K562 (cell line): ENCODE data around the gene CDC5L. TPM values are rescaled to one million over a fixed set of nuclear protein-coding genes. Genes with fewer than 3 reads are reported as not detected.

Source experiments
- CC2D1A ChIP-seq: fragments of 450-650 bp; IDR thresholded peaks from 2 replicates; pipeline ENCODE4 v1.6.1; 2017; ENCODE audit warnings: mild to moderate bottlenecking
- CXXC5 ChIP-seq: fragments of 250-450 bp; sonication (Bioruptor Pico); IDR thresholded peaks from 2 replicates; pipeline ENCODE4 v1.8.0; 2022; ENCODE audit warnings: inconsistent platforms, mild to moderate bottlenecking, moderate library complexity
- FOXK1 ChIP-seq: sonication (generic); formaldehyde crosslinking; IDR thresholded peaks from 2 replicates; pipeline ENCODE4 v1.8.0; 2022; ENCODE audit warnings: missing genetic modification reagents, mild to moderate bottlenecking, borderline replicate concordance
- FUS ChIP-seq: fragments of 200-400 bp; formaldehyde crosslinking; optimal IDR thresholded peaks from 2 replicates; pipeline ENCODE3; 2017; ENCODE audit warnings: low read depth, low read length
- HDAC1 ChIP-seq, 2 experiments: fragments of 450-650 bp; IDR thresholded peaks; 2 replicates each; pipeline ENCODE4 v1.6.1; 2016 to 2017; ENCODE audit warnings: inconsistent platforms in 1 of 2, mild to moderate bottlenecking in 1 of 2, moderate library complexity in 1 of 2
- KLF6 ChIP-seq: fragments of 250-450 bp; sonication (Bioruptor Pico); IDR thresholded peaks from 2 replicates; pipeline ENCODE4 v1.4.0; 2020; ENCODE audit warnings: mild to moderate bottlenecking, moderate library complexity, borderline replicate concordance
- MITF ChIP-seq: IDR thresholded peaks from 2 replicates; pipeline ENCODE4 v1.6.1; 2014; ENCODE audit warnings: antibody characterized with exemption
- OTX1 ChIP-seq: fragments of 450-650 bp; formaldehyde crosslinking; IDR thresholded peaks from 2 replicates; pipeline ENCODE4 v1.4.0; 2022; ENCODE audit warnings: mild to moderate bottlenecking
- RBM34 ChIP-seq: fragments of 200-400 bp; formaldehyde crosslinking; IDR thresholded peaks from 2 replicates; pipeline ENCODE4 v1.6.1; 2018; ENCODE audit warnings: low read length, borderline replicate concordance; ENCODE audit not compliant: insufficient read depth
- RNF2 ChIP-seq: sonication (generic); IDR thresholded peaks from 2 replicates; pipeline ENCODE4 v1.6.1; 2016
- SMARCA4 ChIP-seq: fragments of 450-650 bp; IDR thresholded peaks from 2 replicates; pipeline ENCODE4 v1.6.1; 2016
- VEZF1 ChIP-seq: fragments of 200-800 bp; sonication (Bioruptor generic); IDR thresholded peaks from 2 replicates; pipeline ENCODE4 v1.6.1; 2017; ENCODE audit warnings: missing genetic modification characterization, missing compliant biosample characterization
- ZFPM2 ChIP-seq: fragments of 250-450 bp; sonication (Bioruptor Pico); IDR thresholded peaks from 2 replicates; pipeline ENCODE4 v1.5.1; 2022; ENCODE audit warnings: mild to moderate bottlenecking
- ZNF197 ChIP-seq: fragments of 200-800 bp; sonication (Bioruptor generic); IDR thresholded peaks from 2 replicates; pipeline ENCODE4 v1.6.1; 2016; ENCODE audit warnings: low read depth, missing genetic modification characterization, missing compliant biosample characterization
- polyA plus RNA-seq, 8 experiments: library from polyadenylated mRNA; depleted of rRNA in 4 of 8; stranded (reverse) in 5 of 8; unstranded in 3 of 8; fragments of >200 nt; fragmentation: Nextera tagmentation in 2 of 8; fragmentation: Illumina TruSeq in 1 of 8; extraction: Ambion mirVana in 2 of 8; extraction: Trizol in 1 of 8; gene quantifications; 2 replicates each; pipeline versions ENCODE4 v1.2.1 to v1.2.3, GENCODE V29; 2011 to 2014; ENCODE audit warnings: inconsistent platforms in 1 of 8, missing spikeins in 1 of 8
- total RNA-seq, 7 experiments: library from RNA; depleted of rRNA in 6 of 7; stranded (reverse); fragments of >200 nt in 6 of 7; fragmentation: Illumina TruSeq in 2 of 7; extraction: Trizol in 2 of 7; gene quantifications; 2 replicates each; pipeline versions ENCODE4 v1.2.1 to v1.2.3, GENCODE V29; 2011 to 2021; ENCODE audit warnings: low replicate concordance in 1 of 7
- TF ChIP-seq, protein P1 (sequence below): sonication (generic); formaldehyde crosslinking; IDR thresholded peaks from 2 replicates; pipeline ENCODE4 v1.8.0; 2022; ENCODE audit warnings: mild to moderate bottlenecking, missing genetic modification reagents, borderline replicate concordance
- TF ChIP-seq, protein P2 (sequence below), 2 experiments: fragments of 150-350 bp in 1 of 2; IDR thresholded peaks; 2 replicates each; pipeline ENCODE4 v1.6.1; 2012 to 2016; ENCODE audit warnings: low read depth in 2 of 2, low read length in 2 of 2, mild to moderate bottlenecking in 1 of 2, moderate library complexity in 1 of 2
- TF ChIP-seq, protein P3 (sequence below), 2 experiments: fragments of 450-650 bp in 1 of 2; sonication (generic) in 1 of 2; formaldehyde crosslinking; conservative IDR thresholded peaks; 2 replicates each; pipeline versions ENCODE4 v1.4.0 to v1.8.1; 2020 to 2022; ENCODE audit warnings: mild to moderate bottlenecking in 1 of 2, missing genetic modification reagents in 1 of 2

CDC5L gene
- total and polyA plus RNA-seq, 9 of the 15 experiments (the other 6 are each of a cell fraction or from before 2014, with no cell fraction given) = 22.3 to 44.2 (median 30.8) TPM

- TF ChIP-seq, protein P1, sequence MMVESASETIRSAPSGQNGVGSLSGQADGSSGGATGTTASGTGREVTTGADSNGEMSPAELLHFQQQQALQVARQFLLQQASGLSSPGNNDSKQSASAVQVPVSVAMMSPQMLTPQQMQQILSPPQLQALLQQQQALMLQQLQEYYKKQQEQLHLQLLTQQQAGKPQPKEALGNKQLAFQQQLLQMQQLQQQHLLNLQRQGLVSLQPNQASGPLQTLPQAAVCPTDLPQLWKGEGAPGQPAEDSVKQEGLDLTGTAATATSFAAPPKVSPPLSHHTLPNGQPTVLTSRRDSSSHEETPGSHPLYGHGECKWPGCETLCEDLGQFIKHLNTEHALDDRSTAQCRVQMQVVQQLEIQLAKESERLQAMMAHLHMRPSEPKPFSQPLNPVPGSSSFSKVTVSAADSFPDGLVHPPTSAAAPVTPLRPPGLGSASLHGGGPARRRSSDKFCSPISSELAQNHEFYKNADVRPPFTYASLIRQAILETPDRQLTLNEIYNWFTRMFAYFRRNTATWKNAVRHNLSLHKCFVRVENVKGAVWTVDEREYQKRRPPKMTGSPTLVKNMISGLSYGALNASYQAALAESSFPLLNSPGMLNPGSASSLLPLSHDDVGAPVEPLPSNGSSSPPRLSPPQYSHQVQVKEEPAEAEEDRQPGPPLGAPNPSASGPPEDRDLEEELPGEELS (CRISPR knock-in tag) = peak; percentile 78; the same call in 1 of the 2 replicates
- TF ChIP-seq VEZF1 (CRISPR knock-in tag) (peak; percentile 97), HDAC1 (IDR thresholded peaks at IDR 0.05) (peak in 1 of 2 experiments; percentile 71; a peak in 1 of 4 replicates), FUS (no peak), OTX1 (CRISPR knock-in tag) (0 out of 2 replicates have a peak, but pooled peaks have one; percentile 16), KLF6 (CRISPR knock-in tag) (0 out of 2 replicates have a peak, but pooled peaks have one; percentile 45), RBM34 (no peak), ZFPM2 (CRISPR knock-in tag) (no peak), FOXK1 (CRISPR knock-in tag) (peak; percentile 74; the same call in 1 of the 2 replicates), CXXC5 (CRISPR knock-in tag) (peak; percentile 75), CC2D1A (peak; percentile 47; the same call in 1 of the 2 replicates), SMARCA4 (0 out of 2 replicates have a peak, but pooled peaks have one; percentile 2), ZNF197 (CRISPR knock-in tag) (no peak), RNF2 (0 out of 2 replicates have a peak, but pooled peaks have one; percentile 18), MITF (no peak)
- TF ChIP-seq, protein P2, sequence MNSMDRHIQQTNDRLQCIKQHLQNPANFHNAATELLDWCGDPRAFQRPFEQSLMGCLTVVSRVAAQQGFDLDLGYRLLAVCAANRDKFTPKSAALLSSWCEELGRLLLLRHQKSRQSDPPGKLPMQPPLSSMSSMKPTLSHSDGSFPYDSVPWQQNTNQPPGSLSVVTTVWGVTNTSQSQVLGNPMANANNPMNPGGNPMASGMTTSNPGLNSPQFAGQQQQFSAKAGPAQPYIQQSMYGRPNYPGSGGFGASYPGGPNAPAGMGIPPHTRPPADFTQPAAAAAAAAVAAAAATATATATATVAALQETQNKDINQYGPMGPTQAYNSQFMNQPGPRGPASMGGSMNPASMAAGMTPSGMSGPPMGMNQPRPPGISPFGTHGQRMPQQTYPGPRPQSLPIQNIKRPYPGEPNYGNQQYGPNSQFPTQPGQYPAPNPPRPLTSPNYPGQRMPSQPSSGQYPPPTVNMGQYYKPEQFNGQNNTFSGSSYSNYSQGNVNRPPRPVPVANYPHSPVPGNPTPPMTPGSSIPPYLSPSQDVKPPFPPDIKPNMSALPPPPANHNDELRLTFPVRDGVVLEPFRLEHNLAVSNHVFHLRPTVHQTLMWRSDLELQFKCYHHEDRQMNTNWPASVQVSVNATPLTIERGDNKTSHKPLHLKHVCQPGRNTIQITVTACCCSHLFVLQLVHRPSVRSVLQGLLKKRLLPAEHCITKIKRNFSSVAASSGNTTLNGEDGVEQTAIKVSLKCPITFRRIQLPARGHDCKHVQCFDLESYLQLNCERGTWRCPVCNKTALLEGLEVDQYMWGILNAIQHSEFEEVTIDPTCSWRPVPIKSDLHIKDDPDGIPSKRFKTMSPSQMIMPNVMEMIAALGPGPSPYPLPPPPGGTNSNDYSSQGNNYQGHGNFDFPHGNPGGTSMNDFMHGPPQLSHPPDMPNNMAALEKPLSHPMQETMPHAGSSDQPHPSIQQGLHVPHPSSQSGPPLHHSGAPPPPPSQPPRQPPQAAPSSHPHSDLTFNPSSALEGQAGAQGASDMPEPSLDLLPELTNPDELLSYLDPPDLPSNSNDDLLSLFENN (IDR thresholded peaks at IDR 0.05; ENCODE audit: low read depth in 2 of 2, low read length in 2 of 2) = 0 out of 4 replicates have a peak, but pooled peaks of 1 of the 2 experiments have one; percentile 59
- TF ChIP-seq, protein P3, sequence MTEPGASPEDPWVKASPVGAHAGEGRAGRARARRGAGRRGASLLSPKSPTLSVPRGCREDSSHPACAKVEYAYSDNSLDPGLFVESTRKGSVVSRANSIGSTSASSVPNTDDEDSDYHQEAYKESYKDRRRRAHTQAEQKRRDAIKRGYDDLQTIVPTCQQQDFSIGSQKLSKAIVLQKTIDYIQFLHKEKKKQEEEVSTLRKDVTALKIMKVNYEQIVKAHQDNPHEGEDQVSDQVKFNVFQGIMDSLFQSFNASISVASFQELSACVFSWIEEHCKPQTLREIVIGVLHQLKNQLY (CRISPR knock-in tag; conservative IDR thresholded peaks at IDR 0.05) = peak in 1 of 2 experiments; percentile 89; a peak in 1 of 4 replicates
These were observed at the start of gene CDC5L (continued) for GRCh38 chr6:44387346-44388134.
